ENCODE data around the gene WFDC1.

Gene WFDC1

GRCh38 chr16:84356591-84357116 lies 62.0 kb downstream of the WFDC1 start:
- DNase-seq (ENCODE audit: low read depth), result no peak
- H3K4me3 ChIP-seq (ENCODE audit: low read depth, low read length), result no peak overlapping the region
- no peak for TF ChIP-seq POLR2A (IDR thresholded peaks at IDR 0.05; ENCODE audit: extremely low read depth, insufficient read length)

- peak; percentile 97 for DNase-seq (ENCODE audit: low read depth)
- TF ChIP-seq MYC (IDR thresholded peaks at IDR 0.05; ENCODE audit: low read depth, low read length) (peak; percentile 44; the same call in 1 of the 2 replicates), MAX (IDR thresholded peaks at IDR 0.05; ENCODE audit: low read depth, low read length) (peak; percentile 54), POLR2A (IDR thresholded peaks at IDR 0.05; ENCODE audit: extremely low read depth, insufficient read length) (no peak), CTCF (IDR thresholded peaks at IDR 0.05; ENCODE audit: low read depth, low read length) (no peak)
- H3K4me3 ChIP-seq (ENCODE audit: low read depth, low read length), result no peak overlapping the region
Measured at GRCh38 chr16:84357191-84357651, 62.5 kb downstream of the WFDC1 start.

GRCh38 chr16:84358601-84359295 lies 64.1 kb downstream of the WFDC1 start:
- no peak for DNase-seq (ENCODE audit: low read depth)
- H3K4me3 ChIP-seq (ENCODE audit: low read depth, low read length), result no peak overlapping the region
- TF ChIP-seq MAX (IDR thresholded peaks at IDR 0.05; ENCODE audit: low read depth, low read length), result no peak
- no peak for TF ChIP-seq CTCF (IDR thresholded peaks at IDR 0.05; ENCODE audit: low read depth, low read length)
- no peak for TF ChIP-seq POLR2A (IDR thresholded peaks at IDR 0.05; ENCODE audit: extremely low read depth, insufficient read length)
- no peak for TF ChIP-seq MYC (IDR thresholded peaks at IDR 0.05; ENCODE audit: low read depth, low read length)

- H3K4me3 ChIP-seq (ENCODE audit: low read depth, low read length), result no peak overlapping the region
- TF ChIP-seq MAX (IDR thresholded peaks at IDR 0.05; ENCODE audit: low read depth, low read length) (no peak), MYC (IDR thresholded peaks at IDR 0.05; ENCODE audit: low read depth, low read length) (no peak), POLR2A (IDR thresholded peaks at IDR 0.05; ENCODE audit: extremely low read depth, insufficient read length) (no peak), CTCF (IDR thresholded peaks at IDR 0.05; ENCODE audit: low read depth, low read length) (no peak)
- no peak for DNase-seq (ENCODE audit: low read depth)
Measured at GRCh38 chr16:84359326-84359725, 64.6 kb downstream of the WFDC1 start.

- peak; percentile 39 for DNase-seq (ENCODE audit: low read depth)
- H3K4me3 ChIP-seq (ENCODE audit: low read depth, low read length), result no peak overlapping the region
- TF ChIP-seq MAX (IDR thresholded peaks at IDR 0.05; ENCODE audit: low read depth, low read length) (no peak), CTCF (IDR thresholded peaks at IDR 0.05; ENCODE audit: low read depth, low read length) (no peak), MYC (IDR thresholded peaks at IDR 0.05; ENCODE audit: low read depth, low read length) (no peak), POLR2A (IDR thresholded peaks at IDR 0.05; ENCODE audit: extremely low read depth, insufficient read length) (no peak)
Measured at GRCh38 chr16:84360170-84360569, 65.5 kb downstream of the WFDC1 start.

- H3K4me3 ChIP-seq (ENCODE audit: low read depth, low read length), result no peak overlapping the region
- no peak for DNase-seq (ENCODE audit: low read depth)
- no peak for TF ChIP-seq CTCF (IDR thresholded peaks at IDR 0.05; ENCODE audit: low read depth, low read length)
- no peak for TF ChIP-seq MAX (IDR thresholded peaks at IDR 0.05; ENCODE audit: low read depth, low read length)
- TF ChIP-seq MYC (IDR thresholded peaks at IDR 0.05; ENCODE audit: low read depth, low read length), result no peak
- no peak for TF ChIP-seq POLR2A (IDR thresholded peaks at IDR 0.05; ENCODE audit: extremely low read depth, insufficient read length)
Measured at GRCh38 chr16:84360748-84361147, 66.1 kb downstream of the WFDC1 start.

Data from NB4 (cell line).